Activated CD4-positive, alpha-beta T cell treated with anti-CD3 and anti-CD28 coated beads for 24 hours (primary cell): ENCODE measurements around the gene PEMT.
A peak's percentile ranks its signal among the peaks of the same experiment; 100 is the strongest.

Source experiments
- DNase-seq, 2 donors: peaks; one replicate each; pipeline ENCODE4 v3.0.0-alpha.2; 2020; ENCODE audit warnings: low read depth in 2 of 2

Gene PEMT

GRCh38 chr17:17503566-17504130 is 87.9 kb downstream of the PEMT start:
- no peak for DNase-seq

GRCh38 chr17:17502741-17503565 is 88.6 kb downstream of the PEMT start:
- DNase-seq = no peak

DNA sequence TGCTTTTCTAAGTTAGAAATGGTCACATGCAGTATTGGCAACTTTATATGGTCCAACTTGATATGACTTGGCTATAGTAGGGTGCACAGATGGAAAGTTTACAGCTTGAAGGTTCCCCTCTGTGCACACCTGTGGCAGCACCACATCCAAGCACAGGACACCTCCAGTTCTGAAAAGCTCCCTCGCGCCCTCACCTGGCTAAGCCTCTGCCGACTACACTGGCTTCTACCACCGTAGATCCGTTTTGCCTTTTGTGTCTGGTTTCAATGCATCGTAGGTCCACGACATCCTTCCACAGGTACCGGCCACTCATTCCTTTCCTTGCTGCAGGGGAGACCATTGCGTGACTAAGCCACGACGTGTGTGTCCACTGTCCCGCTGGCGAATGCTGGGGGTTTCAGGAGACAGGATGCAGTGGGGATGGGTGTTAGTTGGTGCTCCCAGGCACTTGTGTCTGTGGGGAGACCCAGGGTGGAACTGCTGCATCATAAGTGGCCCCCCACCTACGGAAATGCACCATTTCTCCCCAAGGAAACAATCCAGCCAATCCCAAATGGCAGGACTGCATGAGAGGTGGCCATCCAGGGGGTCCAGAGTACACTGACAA is 90.4 kb downstream of the PEMT start:
- DNase-seq = no peak

GRCh38 chr17:17499402-17500145 is 91.9 kb downstream of the PEMT start:
- DNase-seq = no peak

- DNase-seq = no peak
Measured at GRCh38 chr17:17498606-17499301, 92.8 kb downstream of the PEMT start.

DNA sequence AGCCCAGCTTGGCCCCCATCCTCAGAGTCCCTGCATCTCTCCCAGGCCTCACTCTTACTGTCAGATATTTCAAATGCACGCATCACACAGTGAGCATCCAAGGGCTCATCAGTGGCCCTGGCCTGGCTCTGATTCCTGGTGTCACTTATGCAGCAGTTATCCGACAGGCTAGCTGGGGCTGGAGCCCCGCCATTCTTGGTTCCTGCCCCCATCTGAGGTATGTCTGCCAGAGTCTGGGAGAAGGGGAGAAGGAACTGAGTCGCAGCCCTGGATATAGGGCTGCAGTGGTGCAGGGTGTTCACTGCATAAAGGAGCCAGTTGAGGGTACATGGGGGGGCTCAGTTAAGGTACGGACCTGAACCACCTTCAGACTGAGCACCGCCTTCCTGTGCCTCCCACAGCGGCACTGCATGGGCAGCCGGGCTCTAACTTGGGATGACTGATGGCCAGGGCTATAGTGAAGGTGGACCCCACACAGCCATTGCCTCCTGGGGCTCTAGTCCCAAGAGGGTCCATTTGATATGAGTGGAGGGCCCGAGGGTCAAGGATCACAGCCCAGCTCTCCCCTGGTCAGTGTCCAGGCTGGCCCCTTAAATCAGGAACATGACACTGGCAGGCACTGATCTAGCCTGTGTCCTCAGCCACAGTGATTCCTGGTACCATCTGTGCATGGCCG is 93.5 kb downstream of the PEMT start:
- DNase-seq = no peak

DNA sequence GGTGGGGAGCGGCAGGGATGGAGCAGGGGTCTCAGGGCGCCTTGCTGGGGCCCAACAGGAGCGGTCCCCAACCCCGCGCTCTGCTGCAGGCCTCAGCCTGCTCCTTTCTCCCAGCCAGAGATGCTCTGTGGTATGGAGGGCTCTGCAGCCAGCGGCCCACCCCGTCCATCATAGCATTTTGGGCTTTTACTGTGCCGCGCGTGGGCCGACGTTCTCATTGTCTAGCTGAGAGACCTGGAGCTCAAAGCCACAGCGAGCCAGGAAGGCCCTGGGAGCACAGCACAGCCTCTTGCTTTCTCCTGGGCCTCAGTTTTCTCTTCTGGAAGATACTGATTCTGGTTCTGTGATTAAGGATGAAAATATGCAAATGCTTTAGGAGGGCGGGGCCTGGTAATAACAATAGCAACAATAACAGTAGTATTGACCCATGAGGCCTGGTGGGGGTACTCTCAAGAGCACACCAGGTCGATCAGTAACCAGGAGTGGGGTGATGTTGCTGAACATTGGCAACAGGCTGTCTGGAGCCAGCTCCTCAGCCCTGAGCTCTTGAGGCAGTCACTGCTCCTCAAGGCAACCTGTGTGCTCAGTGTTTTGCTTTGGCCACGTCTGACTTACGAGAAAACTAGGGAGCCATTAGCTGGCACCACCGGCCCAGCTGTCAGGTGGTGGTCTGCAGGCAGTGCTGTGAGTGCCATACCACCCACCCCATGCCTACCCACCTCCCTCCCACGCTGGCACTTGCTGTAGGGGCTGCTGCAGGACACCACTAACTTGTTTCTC is 94.3 kb downstream of the PEMT start:
- no peak for DNase-seq

DNA sequence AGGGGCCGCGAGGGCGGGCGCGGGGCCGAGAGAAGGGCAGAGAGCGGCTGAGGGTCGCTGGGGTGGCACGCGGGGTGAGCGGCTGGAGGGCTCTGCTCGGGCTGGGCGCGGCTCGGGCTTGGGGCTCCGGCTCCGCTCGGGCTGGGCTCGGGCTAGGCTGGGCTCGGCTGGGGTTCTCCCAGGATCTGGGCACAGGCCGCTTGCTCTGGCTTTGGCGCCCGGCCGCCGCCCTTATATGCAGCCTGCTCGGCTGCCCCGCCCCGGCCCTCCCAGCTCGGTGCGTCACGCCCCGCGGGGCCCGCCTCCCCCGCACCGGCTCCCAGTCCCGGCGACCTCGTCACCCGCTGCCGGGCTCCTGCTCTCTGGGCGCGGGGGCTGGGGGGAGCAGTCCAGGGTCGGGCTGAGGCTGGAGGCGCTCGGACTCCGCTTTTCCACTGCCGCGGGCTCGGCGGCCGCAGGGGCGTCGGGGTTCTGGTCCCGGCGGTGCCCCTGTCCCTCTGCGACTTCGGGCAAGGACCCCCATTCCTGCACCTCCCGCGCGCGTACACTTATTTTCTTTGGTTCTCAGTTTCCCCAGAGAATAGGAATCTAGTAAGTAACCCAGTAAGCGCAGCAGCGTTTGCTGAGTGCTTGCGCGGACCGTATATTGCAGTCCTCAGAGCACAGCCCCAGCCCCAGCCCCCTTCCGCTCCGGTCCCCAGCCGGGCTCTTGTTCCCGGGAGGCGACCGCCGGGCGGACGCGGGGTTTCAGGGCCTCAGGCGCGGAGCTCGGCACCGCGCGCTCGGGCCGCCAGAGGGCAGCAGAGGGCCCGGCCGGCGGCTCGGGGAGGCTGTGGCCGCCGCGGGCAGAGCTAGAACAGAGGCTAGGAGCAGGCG is 95.1 kb downstream of the PEMT start, which contains the start of gene RASD1:
TSS of gene RASD1 (minus strand) at position 207 of the 876 bp plus-strand sequence. CDS start 214 bp downstream, outside the sequence.
- peak; percentile 60 to 62 for DNase-seq

- peak in 1 of 2 donors; percentile 19 for DNase-seq
Measured at GRCh38 chr17:17495536-17496188, 95.8 kb downstream of the PEMT start.

GRCh38 chr17:17494870-17495535 is 96.5 kb downstream of the PEMT start:
- DNase-seq = no peak

DNA sequence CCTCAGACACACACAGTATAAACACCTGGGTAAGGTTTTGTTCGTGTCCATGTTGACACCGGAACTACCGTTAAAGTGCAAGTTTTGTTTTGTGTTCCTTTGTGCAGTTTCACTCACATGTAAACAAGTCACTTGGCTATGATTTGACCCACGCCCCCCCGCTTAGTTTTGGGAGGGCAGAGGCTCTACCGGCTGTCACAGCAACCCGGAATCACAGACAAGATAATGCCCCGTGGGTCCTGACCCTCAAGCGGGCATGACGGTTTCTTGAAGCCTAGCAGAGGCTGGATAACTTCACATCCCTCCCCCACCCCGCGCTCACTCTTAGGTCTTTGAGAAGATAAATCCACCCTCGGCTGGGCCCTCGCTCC is 97.0 kb downstream of the PEMT start:
- DNase-seq = no peak

DNA sequence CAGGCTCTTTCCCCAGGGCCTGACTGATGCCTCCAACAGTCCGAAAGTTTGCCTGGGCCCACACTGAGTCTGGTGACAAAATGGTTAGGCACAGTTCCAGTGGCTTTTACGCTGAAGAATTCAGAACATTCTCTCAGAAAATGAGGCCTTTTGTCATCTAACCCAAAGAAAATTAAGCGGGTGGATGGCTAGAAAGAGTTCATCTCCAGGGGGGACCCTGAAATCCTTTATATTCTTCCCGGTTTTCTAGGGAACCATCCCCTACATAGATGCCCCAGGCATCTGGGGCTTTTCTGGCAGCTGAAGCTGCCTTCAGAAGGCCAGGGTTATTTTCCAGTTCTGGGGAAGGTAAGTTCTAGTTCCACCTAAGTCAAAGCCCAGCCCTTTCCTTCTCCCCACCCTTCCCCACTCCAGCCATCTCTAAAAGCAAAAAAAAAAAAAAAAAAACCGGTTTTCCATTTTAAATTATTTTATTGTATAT is 97.5 kb downstream of the PEMT start:
- DNase-seq = no peak

GRCh38 chr17:17493249-17493985 is 98.1 kb downstream of the PEMT start:
- DNase-seq = no peak

DNA sequence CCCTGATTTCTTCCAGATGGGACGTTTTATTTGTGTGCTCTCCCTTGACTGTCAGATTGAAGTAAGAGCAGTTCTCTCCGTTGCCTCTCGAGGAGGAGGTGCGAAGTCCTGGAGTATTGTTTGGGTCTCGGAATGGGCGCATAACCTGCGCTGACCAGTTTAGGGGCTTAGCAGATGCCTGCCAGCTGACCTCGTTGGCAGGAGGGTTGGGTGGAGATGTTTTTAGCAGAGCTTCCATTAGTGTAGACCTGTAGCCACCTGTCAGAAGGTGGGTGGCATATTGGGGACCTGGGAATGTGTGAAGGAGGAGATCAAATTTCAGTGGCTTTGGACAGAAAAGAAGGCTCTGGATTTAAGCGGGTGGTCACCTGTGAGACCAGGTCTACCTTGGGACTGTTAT is 98.9 kb downstream of the PEMT start:
- no peak for DNase-seq

- DNase-seq = no peak
Measured at GRCh38 chr17:17492085-17492484, 99.4 kb downstream of the PEMT start.

GRCh38 chr17:17491546-17491988 is 99.9 kb downstream of the PEMT start:
- no peak for DNase-seq

- DNase-seq = no peak
Measured at GRCh38 chr17:17491031-17491471, 100.5 kb downstream of the PEMT start.
